ENCODE measurements around the gene P2RY11. TPM values are rescaled to one million over a fixed set of nuclear protein-coding genes. Genes with fewer than 3 reads are reported as not detected.
A peak's percentile ranks its signal among the peaks of the same experiment; 100 is the strongest.

Gene P2RY11
- total RNA-seq, 1 experiment from 2014 or later = 43.8 TPM

- Histone ChIP-seq H3K4me1 (ENCODE audit: control insufficient read depth in 1 of 2, insufficient read depth in 2 of 2, low read length in 2 of 2) (no peaks in the 10 kb centered on the region), H3K79me2 (ENCODE audit: insufficient read depth, low read length) (peaks cover 3% of the 10 kb centered on the region; the same call in 1 of the 2 replicates), H3K27ac (ENCODE audit: low read depth, low read length) (no peak overlapping the region), H3K9ac (ENCODE audit: low read length) (no peak overlapping the region), H3K36me3 (ENCODE audit: control insufficient read depth in 1 of 2, insufficient read depth in 2 of 2, low read length in 2 of 2) (peaks cover 57 to 86% of the 10 kb centered on the region in 2 experiments), H3K27me3 (ENCODE audit: insufficient read depth, low read length) (no peaks in the 10 kb centered on the region), H3K4me2 (ENCODE audit: low read length) (no peak overlapping the region), H4K20me1 (ENCODE audit: insufficient read depth) (no peaks in the 10 kb centered on the region), H3K9me3 (ENCODE audit: control insufficient read depth in 1 of 2, insufficient read depth in 1 of 2, low read depth in 1 of 2, low read length in 2 of 2) (no peaks in the 10 kb centered on the region), H3K9me2 (ENCODE audit: insufficient read depth) (no peaks in the 10 kb centered on the region), H2AFZ (ENCODE audit: low read depth, low read length, poor library complexity, severe bottlenecking) (no peak overlapping the region), H3K4me3 (replicated peaks in 1 of 2; ENCODE audit: low read depth in 1 of 2, low read length in 2 of 2) (no peak overlapping the region)
- intact Hi-C loops (cut with micrococcal nuclease) = no loop called here
- no peak for ATAC-seq
- no peak for TF ChIP-seq FOSL1 (IDR thresholded peaks at IDR 0.05; ENCODE audit: low read depth)
- no peak for TF ChIP-seq ZBTB33 (IDR thresholded peaks at IDR 0.05; ENCODE audit: extremely low read depth, insufficient replicate concordance, low read length)
- DNase-seq (ENCODE audit: low read depth, low spot score) = no peak
- ChIA-PET CTCF (no interaction called here), POLR2A (no interaction called here), RAD21 (ENCODE audit: low non-redundant PET in 1 of 2, low total read pairs in 2 of 2, uncharacterized antibody in 2 of 2, unreplicated experiment in 2 of 2) (no interaction called here)
- no TSS peak for BruUV-seq (replicated peaks)
These were observed 28.5 kb downstream of the P2RY11 start for GRCh38 chr19:10139952-10140351.

- peaks cover 7% of the 10 kb centered on the region; the same call in 1 of the 2 replicates for H3K79me2 ChIP-seq (ENCODE audit: insufficient read depth, low read length)
- ChIA-PET POLR2A (no interaction called here), RAD21 (ENCODE audit: low non-redundant PET in 1 of 2, low total read pairs in 2 of 2, uncharacterized antibody in 2 of 2, unreplicated experiment in 2 of 2) (no interaction called here), CTCF (no interaction called here)
- no peak overlapping the region for H3K4me2 ChIP-seq (ENCODE audit: low read length)
- H3K9me2 ChIP-seq (ENCODE audit: insufficient read depth) = no peaks in the 10 kb centered on the region
- no peak overlapping the region for H3K27ac ChIP-seq (ENCODE audit: low read depth, low read length)
- intact Hi-C loops (cut with micrococcal nuclease) = no loop called here
- peaks cover 56 to 87% of the 10 kb centered on the region in 2 experiments for H3K36me3 ChIP-seq (ENCODE audit: control insufficient read depth in 1 of 2, insufficient read depth in 2 of 2, low read length in 2 of 2)
- no peaks in the 10 kb centered on the region for H3K4me1 ChIP-seq (ENCODE audit: control insufficient read depth in 1 of 2, insufficient read depth in 2 of 2, low read length in 2 of 2)
- TSS peak; percentile 27 for BruUV-seq (replicated peaks)
- no peak for TF ChIP-seq YY1 (IDR thresholded peaks at IDR 0.05; ENCODE audit: extremely low read depth, insufficient replicate concordance, low read depth, low read length)
- ATAC-seq = no peak
- DNase-seq (ENCODE audit: low read depth, low spot score) = no peak
- H4K20me1 ChIP-seq (ENCODE audit: insufficient read depth) = no peaks in the 10 kb centered on the region
- no peak overlapping the region for H3K4me3 ChIP-seq (replicated peaks in 1 of 2; ENCODE audit: low read depth in 1 of 2, low read length in 2 of 2)
- no peaks in the 10 kb centered on the region for H3K9me3 ChIP-seq (ENCODE audit: control insufficient read depth in 1 of 2, insufficient read depth in 1 of 2, low read depth in 1 of 2, low read length in 2 of 2)
- H2AFZ ChIP-seq (ENCODE audit: low read depth, low read length, poor library complexity, severe bottlenecking) = no peak overlapping the region
- H3K9ac ChIP-seq (ENCODE audit: low read length) = no peak overlapping the region
- H3K27me3 ChIP-seq (ENCODE audit: insufficient read depth, low read length) = no peaks in the 10 kb centered on the region
These were observed 30.0 kb downstream of the P2RY11 start for GRCh38 chr19:10141479-10141878.
